H4 (cell line): ENCODE results near the gene SELL. TPM values are rescaled to one million over a fixed set of nuclear protein-coding genes. Genes with fewer than 3 reads are reported as not detected.
"Not testable (repeated sequence)": the region's sequence is repeated elsewhere in the genome, so short reads cannot be mapped to it uniquely, and the experiment has no call there.

Source experiments
- DNase-seq: peaks from one replicate; pipeline ENCODE4 v3.0.0-alpha.2; 2015; ENCODE audit warnings: low spot score
- total RNA-seq: library from RNA; depleted of rRNA; stranded (reverse); fragments of >200 nt; shearing (Covaris generic); gene quantifications from 2 replicates; pipeline ENCODE4 v1.2.3, GENCODE V29; 2014; rRNA removed

Gene SELL
- total RNA-seq = 5.0 and 5.1 TPM in 2 replicates

DNA sequence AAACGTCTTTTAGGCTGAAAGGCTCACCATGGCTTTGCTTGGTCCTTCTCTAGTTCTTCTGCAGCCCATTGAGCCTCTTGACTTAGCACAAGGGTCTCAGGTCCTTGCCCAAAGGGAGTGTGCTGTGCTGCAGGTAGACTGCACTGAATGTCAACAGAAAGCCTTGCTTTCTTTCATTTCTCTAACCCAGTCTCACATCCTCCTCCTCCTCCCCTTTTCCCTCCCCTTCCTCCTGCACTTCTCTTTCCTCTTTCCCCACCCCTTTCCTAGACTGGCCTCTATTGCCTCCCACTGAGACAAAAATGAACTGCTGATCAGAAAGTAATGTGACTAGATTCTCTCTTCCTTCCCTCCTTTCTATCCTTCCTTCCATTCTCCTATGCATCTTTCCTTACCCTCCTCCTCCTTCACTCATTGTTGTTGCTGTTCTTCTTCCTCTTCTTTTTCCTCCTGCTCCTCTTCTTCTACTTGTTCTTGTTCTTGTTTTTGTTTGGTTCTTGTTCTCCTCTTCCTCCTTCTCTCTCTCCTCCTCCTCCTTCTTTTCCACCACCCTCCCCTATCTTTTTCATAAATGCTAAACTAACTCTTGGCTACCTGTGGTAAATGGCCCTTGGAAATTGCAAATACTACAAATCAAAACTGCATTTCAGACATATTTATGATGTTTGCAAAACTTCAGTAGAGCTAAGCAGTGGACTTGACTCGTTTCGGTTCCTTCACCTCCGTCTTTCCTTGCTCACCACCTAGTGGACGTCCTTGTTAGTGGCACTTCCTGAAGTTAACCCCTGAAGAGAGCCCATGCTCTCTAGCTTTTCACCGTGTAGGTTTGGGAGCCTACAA, at the start of gene SELL:
Gene SELL, minus strand, starts transcription at position 152 of the 840 bp plus-strand sequence. Its CDS starts 122 bp downstream, at position 30.
- DNase-seq = peak; percentile 76

DNA sequence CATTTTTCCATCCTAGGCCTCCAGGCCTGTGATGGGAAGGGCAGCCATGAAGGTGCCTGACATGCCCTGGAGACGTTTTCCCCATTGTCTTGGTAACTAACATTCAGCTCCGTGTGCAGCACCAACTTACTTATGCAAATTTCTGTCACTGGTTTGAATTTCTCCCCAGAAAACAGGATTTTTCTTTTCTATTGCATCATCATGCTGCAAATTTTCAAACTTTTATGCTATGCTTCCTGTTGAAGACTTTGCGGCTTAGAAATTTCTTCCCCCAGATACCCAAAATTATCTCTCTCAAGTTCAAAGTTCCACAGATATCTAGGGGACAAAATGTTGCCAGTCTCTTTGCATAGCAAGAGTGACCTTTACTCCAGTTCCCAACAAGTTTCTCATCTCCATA, 47.6 kb upstream of the SELL start:
- DNase-seq = no peak

DNA sequence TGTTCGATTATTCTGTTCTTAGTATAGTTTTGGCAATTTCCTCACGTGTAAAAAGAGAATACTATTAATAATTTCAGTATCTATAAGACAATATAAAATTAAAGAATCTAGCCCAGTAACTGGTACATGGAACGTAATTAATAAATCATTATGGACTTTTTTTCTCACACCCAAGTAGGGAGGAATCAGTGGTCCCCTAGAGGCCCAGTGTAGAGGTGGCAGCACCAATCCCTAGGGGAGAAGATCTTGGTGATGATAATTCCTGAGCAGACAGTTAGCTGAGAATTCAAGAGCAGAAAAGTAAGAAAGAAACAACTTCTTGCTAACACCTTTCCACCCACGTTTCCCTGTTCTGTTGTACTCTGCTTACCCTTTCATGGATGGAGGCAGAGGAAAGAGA, 42.1 kb upstream of the SELL start:
- DNase-seq = no peak

DNA sequence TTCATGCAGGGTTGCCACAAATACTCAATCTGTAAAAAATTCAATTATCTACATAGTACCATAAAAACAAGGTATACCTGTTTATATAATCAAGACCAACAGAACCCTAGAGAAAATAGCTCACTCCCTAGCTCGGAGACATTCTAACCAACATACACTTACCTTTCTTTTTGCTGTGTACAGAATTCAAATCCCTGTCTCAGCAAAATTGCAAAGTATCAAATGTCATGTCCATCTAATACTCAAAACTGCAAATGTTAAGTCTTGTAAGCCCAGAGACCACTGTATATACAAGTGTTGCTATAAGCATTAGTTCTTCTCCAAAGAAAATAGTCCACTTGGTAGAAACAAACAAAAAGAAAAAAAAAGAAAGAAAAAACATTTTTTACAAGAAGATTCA, 38.6 kb upstream of the SELL start:
- no peak for DNase-seq

DNA sequence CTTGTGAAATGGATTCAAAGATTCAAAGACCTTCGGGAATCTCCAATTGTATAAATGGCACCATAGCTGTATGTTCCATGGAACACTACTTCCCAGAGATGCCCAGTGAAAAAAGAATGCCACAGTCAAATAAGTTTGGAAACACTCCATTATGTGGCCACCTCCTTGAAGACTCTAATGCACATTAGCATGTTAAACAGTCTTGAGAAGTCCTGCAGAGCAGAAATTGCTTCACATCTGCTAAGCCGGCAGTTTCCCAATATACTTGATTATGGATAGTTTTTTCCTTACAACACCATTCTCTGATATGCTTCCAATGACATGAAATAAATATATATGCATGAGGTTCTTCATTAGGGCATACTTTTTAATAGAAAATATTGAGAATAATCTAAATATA, 35.1 kb upstream of the SELL start:
- no peak for DNase-seq

DNA sequence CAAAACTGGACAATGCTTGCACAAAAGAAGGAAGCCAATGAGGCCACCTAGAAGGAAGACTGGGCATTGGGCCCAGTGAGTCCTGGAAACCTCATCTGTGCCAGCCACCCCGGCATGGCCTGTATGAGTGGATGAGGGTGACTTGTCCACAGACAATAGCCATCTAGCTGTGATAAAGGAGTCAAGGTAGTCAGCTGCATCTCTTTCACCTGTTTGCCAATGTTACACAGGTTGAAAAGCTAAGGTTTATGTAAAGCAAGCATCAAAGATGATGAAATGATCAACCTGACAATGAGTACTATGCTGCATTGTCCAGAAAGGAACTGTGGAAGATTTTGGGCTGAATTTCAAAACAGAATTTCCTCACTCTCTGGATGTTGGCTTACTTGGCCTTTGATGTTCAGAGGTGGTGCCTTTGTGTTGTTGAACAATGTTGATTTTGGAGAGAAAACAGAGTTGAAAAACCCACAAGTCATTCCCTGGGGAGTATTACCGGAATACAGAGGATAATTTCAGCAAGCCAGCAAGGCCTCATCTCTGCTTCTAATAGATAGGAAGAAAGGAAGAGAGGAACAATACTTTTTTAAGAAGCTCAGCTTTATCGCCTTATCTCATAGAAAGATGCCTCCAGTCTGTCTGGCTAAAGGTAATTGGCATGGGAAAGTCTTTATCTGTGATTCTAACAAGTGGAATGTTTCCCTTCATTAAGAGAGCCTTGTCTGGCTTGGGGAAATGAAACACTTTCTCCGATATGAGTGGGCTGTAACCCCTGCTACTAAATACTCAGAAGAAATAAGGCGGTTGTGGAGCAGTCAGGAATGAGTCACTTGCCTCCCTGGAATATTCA, 33.8 kb upstream of the SELL start:
- DNase-seq = no peak

DNA sequence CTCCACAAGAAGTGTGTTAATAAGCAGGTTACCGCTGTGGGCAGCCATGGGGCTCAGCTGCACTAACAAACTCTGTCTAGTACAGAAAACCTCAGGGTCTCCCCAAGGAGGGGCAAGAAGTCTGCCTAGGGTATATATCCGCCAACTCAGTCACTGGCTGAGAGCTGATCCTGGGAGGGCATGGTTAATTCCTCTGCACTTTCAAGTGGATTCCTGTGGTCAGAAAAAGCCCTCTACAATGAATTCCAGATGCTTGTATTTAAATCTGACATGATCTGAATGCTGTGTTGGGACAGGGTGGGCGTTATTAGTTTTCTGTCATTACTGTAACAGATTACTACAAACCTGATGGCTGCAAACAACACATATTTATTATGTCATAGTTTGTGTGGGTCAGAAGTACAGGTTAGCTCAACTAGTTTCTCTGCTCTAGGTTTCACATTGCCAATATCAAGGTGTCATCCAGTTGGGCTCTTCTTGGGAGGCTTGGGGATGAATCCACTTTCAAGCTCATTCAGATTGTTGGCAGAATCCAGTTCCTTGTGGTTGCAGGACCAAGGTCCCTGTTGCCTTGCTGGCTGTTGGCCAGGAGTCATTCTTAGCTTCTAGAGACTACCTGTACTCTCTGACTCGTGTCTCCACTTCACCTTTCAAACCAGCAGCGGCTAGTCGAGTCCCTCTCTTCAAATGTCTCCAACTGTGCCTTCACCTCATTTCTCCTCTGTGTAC, 30.4 kb upstream of the SELL start:
- peak; percentile 71 for DNase-seq

DNA sequence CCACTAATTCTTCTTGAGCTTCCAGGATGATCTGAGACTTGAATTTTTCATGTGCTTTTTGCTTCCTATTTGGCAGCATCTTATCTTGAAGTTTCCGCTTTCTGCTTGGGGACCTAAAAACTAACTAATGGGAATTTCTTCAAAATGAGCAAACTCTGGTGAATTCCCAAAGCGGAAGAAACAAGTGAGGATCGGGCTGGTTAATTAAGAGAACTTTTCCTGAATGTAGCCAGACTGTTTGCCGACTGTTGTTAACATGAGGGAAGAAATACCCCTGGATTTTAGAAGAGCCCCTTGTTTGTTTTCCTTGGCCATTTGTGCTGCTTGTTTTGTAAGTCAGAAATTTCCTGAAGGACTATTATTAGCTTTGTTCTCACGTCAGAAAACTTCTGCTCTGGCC, 28.6 kb upstream of the SELL start:
- DNase-seq = no peak

DNA sequence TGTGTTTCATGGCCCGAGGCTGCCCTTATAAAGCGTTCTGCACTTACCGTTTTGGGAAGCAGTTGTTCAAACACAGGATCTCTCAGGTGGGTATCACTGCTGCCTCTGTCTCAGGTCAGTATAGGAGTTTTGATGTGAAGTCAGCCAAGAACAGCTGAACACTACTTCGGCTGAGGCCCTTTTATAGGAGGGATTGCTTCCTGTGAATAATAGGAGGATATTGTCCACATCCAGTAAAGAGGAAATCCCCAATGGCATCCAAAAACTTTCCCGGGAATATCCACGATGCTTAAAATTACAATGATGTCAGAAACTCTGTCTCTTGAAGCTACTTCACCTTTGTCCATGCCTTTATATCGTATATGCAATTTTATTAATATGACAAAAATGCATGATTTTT, 22.5 kb upstream of the SELL start, which contains the start of gene SELE:
Gene SELE, minus strand, starts transcription at position 156 of the 400 bp plus-strand sequence. CDS start 467 bp downstream, outside the sequence.
- DNase-seq = no peak

DNA sequence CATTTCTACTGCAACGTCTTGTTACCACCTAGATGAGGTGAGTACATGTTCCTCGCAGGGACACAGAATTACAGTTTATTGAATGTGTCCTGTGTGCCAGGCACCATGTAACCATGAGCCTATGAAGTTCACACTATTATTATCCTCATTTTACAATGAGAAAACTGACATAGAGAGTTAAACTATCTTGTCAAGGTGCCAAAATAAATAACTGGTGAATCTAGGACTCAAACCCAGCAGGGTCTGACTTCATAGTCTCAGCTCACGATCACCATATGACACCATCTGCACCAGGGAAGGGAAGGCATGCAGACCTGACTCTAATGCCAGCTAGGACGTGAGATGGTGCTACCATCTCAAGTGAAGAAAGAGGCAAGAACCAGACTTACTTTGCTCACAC, 20.0 kb upstream of the SELL start:
- no peak for DNase-seq

DNA sequence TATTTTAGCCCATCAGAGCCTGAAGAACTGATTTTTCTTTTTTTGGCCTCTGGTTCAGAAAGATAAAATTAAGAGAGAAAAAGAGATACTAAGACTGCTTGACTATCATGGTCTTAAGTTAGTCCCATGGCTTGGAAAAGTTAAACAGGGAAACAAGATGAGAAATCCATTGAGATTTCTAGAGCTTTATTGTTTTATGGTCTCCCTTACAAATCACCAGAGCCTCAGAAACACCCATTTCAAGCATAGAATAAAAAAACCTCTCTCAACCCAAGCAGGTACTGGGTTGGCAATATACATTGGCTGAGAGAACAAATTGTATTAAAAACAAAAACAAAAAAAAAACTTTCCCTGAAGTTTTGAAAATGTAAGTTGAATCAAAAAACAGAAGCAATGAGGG, 18.6 kb upstream of the SELL start:
- DNase-seq = no peak

DNA sequence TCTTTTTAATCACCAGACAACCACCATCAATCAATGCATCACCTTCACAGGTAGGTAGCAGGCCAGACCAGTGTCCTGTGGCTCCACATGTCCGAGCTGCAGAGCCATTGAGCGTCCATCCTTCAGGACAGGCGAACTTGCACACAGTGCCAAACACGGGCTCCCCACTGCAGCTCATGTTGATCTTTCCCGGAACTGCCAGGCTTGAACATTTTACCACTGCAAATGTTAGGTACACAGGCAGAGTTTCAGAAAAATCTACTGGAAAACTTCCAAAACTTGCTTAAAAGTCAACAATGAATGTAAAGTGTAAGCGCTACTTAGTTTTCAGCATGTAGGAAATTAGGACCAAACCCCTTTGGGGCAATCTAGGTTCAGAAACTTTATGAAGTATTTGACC, 15.9 kb upstream of the SELL start:
- DNase-seq = no peak

DNA sequence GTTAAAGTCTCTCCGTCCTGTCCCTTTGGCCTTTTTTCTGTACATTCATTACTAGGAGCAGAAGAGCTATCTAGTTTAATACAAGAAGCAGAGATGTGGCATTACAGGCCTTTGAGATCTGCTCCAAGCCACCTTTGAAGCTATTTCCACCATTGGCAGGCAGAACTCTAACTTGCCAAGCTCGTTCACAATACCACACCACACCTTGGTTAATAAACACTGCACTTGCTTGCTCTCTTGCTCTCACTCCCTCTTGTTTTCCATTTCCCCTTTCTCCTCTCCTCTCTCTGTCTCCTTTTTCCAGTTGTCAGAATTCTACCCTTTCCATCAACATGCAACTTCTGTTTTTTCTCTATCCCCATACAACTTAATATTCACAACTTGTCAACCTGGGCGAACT, 15.4 kb upstream of the SELL start:
- no peak for DNase-seq

DNA sequence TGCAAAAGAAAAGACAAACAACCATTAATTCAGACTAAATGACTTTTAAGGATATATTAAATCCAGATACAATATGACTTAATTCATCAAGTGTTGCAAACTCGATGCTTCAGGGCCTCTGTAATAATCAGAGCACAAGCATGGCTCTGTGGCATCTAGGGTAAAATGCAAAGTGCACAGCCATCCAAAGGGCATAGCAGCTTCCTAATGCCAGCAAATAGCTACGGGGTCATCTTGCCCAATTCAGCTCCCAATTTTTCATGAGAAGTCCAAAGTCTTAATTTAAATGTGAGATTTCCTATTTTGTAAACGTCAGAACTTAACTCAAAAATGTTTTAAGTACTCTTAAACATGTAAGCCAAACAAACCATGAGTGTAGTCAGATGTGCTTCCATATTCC, 14.5 kb upstream of the SELL start:
- no peak for DNase-seq

DNA sequence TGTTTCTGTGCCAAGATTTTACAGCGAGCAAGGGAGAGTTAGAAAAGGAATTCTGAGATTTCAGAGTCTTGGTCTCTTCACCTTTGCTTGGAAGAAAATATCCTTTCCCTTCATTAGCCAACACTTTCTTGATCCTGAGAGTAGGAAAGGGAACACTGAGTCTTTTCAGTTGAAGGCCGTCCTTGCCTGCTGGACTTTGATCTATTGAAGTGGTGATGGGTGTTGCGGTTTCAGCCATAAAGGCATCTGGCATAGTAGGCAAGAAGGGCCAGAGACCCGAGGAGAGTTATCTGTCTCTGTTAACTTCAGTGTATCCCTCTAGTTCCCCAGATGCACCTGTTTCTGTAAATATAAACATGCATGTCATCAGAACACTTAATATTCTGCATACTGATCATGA, 12.7 kb upstream of the SELL start:
- no peak for DNase-seq

DNA sequence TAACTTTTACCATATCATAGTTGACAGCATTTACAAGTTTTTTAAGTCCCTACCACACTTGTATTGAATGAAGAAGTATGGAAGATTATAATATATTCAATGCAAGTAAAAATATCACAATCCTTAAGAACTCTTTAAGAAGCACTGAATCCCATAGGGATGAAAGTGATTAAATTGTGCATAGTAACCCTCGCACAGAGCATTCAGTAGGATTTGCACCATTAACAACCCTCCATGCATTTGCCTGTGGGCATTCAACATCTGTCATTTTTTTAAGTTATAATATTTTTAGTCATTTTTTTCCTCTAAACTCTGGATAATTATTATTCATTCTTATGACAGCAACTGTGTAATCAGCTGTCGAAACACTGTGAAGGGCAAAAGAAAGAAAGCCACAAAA, 12.3 kb upstream of the SELL start:
- DNase-seq = no peak

DNA sequence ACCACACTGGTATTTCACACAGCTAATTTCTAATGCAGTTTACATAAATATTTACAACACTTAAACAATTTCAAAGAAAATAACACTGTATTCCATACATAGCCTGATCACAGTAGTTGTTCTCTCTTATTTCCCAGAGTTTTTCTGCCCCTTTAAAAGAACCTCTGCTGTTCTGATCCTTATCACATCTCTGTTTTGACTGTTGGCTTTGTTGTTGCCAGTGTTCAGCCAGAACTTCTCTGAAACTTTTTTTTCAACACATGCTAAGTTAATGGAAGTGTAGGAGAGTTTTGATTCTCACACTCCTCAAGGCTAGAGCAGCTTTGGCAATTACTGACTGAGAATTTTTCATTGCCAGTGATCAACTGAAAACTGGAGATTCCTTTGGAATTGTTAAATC, 11.4 kb upstream of the SELL start:
- no peak for DNase-seq

DNA sequence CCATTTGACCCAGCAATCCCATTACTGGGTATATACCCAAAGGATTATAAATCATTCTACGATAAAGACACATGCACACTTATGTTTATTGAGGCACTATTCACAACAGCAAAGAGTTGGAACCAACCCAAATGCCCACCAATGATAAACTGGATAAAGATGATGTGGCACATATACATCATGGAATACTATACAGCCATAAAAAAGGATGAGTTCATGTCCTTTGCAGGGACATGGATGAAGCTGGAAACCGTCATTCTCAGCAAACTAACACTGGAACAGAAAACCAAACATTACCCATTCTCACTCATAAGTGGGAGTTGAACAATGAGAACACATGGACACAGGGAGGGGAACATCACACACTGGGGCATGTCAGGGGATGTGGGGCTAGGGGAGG, 3.7 kb upstream of the SELL start:
- DNase-seq = not testable (repeated sequence)

DNA sequence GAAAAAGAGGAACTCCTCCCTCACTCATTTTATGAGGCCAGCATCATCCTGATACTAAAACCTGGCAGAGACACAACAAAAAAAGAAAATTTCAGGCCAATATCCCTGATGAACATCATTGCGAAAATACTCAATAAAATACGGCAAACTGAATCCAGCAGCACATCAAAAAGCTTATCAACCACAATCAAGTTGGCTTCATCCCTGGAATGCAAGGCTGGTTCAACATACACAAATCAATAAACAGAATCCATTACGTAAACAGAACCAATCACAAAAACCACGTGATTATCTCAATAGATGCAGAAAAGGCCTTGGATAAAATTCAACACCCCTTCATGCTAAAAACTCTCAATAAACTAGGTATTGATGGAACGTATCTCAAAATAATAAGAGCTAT, 1.7 kb upstream of the SELL start:
- not testable (repeated sequence) for DNase-seq

DNA sequence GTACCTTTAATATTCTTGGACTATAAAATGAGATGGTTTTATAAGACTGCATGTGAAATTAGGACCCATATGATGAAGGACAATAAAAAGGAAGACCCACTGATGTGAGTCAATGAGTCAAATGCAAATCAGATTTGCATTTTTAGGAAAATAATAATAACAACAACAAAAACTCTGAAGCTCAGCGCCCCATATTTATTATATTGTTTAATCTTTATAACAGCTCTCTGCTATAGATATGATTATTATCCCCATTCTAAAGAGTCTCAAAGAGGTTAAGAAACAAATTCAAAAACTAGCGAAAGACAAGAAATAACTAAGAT, 850 bp upstream of the SELL start:
- no peak for DNase-seq

DNA sequence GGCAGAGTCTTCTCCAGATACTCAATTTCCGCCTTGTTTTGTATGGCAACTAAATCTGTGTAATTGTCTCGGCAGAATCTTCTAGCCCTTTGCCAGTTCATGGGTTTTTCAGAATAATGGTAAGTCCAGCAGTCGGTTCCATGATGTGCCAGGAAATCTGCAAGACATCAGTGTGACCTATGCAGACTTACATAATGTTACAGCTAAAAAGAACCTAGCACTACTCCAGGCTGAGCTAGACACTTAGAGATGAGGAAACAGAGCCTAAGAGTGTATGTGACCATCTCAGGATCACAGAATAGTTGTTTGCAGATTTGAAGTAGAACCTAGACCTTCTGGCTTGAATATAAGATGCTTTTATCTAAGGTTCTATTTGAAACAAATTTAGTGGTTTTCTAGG, 2.8 kb downstream of the SELL start:
- no peak for DNase-seq

DNA sequence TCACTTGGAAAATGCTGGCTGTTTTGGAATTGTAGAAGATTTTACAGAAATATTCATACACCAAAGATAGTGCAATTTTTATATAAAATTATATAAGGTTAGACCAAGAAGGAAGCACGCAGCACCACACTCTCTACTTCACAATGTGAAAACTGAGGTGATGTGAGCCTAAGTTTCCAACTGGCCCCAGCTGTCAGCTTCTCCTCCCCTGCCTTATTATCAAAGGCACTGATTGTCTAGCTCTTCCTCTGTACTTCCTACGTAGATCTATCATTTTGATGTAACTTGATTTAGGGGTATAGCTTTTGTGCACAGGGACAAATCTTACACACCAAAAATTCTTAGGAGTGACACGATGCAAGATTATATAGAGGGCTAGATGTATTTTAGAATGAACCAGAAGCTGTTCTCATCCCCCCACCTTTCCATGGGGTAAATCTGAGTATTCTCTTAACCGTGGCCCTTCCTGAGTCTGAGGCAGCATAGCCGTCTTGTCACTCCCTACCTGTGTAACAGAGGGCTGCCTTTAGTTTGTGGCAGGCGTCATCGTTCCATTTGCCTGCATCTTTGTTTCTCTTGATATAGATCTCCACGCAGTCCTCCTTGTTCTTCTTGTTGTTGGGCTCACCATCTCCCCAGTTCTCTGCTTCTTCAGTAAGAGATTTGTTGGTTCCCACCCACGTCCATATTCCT, 3.4 kb downstream of the SELL start:
- DNase-seq = no peak
